Liver (tissue), 2 donors: ENCODE data around the gene PRCC.

Experiments
- MAX ChIP-seq: IDR thresholded peaks from 2 replicates; pipeline ENCODE4 v1.6.1; 2016; ENCODE audit warnings: antibody characterized with exemption
- REST ChIP-seq: IDR thresholded peaks from 2 replicates; pipeline ENCODE4 v1.6.1; 2016; ENCODE audit warnings: antibody characterized with exemption, mild to moderate bottlenecking
- TAF1 ChIP-seq: conservative IDR thresholded peaks from 2 replicates; pipeline ENCODE4 v1.6.1; 2016; ENCODE audit warnings: antibody characterized with exemption, mild to moderate bottlenecking
- donor health status: healthy.

- no peak for TF ChIP-seq MAX
- no peak for TF ChIP-seq TAF1
- TF ChIP-seq REST: no peak
Measured at GRCh38 chr1:156847591-156848460, 80.5 kb downstream of the PRCC start.
